OCI-LY7 (cell line): ENCODE measurements around the gene FIGNL1.

Experiments used
- EZH2phosphoT487 ChIP-seq: fragments of 200-600 bp; sonication (generic); IDR thresholded peaks from 2 replicates; pipeline ENCODE4 v1.6.1; 2018; ENCODE audit warnings: low read depth, borderline replicate concordance, mild to moderate bottlenecking, mixed run types, antibody characterized with exemption, low read length, moderate library complexity, mixed read lengths
- TF ChIP-seq, protein P1 (sequence below): fragments of 200-600 bp; sonication (generic); conservative IDR thresholded peaks from 2 replicates; pipeline ENCODE4 v1.5.1; 2014; ENCODE audit warnings: mild to moderate bottlenecking, antibody characterized with exemption, low read length, moderate library complexity, mixed read lengths

DNA sequence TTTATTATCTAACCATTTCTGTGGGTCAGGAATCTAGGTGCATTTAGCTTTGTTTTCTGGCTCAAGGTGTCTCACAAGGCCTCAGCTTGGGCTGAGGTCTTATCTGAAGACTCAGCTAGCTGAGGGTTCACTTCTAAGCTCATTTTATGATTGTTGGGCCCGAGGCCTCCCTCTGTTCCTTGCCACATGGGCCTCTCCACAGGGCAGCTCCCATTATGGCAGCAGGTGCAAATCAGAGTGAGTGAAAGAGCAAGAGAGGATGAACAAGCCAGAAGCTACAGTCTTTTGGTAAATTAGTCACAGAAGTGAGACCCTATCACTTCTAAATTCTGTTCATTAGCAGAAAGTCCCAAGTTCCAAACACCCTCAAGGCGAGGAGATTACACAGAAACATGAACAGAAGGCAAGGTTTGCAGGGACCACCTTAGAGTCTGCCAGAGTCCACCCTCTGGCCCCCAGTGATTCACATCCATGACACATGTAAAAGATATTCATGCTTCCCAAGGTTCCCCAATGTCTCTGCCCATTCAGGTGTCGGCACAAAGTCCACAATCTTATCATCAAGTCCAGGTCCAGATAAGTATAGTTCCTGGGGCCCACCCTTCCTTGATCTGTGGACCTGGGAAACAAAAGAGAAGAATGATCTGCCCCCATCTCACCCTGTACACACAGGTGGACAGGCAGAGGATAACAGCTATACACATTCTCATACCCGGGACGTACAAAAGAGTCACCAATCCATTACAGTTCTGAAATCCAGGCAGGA lies 23.7 kb downstream of the FIGNL1 start:
- TF ChIP-seq, protein P1, sequence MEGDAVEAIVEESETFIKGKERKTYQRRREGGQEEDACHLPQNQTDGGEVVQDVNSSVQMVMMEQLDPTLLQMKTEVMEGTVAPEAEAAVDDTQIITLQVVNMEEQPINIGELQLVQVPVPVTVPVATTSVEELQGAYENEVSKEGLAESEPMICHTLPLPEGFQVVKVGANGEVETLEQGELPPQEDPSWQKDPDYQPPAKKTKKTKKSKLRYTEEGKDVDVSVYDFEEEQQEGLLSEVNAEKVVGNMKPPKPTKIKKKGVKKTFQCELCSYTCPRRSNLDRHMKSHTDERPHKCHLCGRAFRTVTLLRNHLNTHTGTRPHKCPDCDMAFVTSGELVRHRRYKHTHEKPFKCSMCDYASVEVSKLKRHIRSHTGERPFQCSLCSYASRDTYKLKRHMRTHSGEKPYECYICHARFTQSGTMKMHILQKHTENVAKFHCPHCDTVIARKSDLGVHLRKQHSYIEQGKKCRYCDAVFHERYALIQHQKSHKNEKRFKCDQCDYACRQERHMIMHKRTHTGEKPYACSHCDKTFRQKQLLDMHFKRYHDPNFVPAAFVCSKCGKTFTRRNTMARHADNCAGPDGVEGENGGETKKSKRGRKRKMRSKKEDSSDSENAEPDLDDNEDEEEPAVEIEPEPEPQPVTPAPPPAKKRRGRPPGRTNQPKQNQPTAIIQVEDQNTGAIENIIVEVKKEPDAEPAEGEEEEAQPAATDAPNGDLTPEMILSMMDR: no peak
- TF ChIP-seq EZH2phosphoT487: no peak
